Measurements from ENCODE around the gene ARID1B. TPM values are rescaled to one million over a fixed set of nuclear protein-coding genes. Genes with fewer than 3 reads are reported as not detected.

Gene ARID1B
- total RNA-seq, 1 experiment from 2014 or later = 35.6 TPM

DNA sequence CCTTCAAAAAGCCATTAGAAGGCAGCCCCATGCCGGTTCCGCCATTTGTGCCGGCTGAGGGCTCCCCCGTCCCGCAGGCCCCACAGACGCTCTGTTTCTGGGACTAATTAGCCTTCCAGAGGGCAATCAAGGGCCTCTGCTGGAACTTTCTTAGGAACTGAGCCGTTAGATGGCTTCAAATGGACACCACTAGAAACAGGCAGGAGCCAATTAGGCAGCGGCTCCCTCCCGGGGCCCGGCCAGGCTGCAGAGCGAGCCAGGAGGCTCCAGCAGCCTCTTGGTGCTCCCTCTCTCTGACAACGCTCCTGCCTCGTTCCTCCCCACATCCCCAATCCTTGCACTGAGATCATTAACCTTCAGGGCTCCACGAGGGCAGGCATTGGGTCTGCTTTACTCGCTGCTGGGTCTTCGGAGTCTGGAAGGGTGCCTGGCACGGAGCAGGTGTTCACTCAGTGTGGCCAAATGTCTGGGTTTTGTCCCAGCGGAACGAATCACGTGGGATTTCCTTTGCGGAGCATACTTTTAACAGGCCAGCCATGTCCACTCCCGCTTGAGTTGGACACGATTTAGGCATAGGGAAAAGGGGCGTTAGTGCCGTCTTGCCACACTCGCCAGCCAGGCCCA is 447.9 kb downstream of the ARID1B start:
- H3K9ac ChIP-seq (ENCODE audit: low read length) = no peak overlapping the region
- no peak overlapping the region for H3K4me3 ChIP-seq (replicated peaks in 1 of 2; ENCODE audit: low read depth in 1 of 2, low read length in 2 of 2)
- no peak overlapping the region for H2AFZ ChIP-seq (ENCODE audit: low read depth, low read length, poor library complexity, severe bottlenecking)
- RAD21 ChIA-PET (ENCODE audit: low non-redundant PET in 1 of 2, low total read pairs in 2 of 2, uncharacterized antibody in 2 of 2, unreplicated experiment in 2 of 2) = no interaction called here
- H3K36me3 ChIP-seq (ENCODE audit: control insufficient read depth in 1 of 2, insufficient read depth in 2 of 2, low read length in 2 of 2) = no peaks in the 10 kb centered on the region
- DNase-seq (ENCODE audit: low read depth, low spot score) = no peak
- POLR2A ChIA-PET = no interaction called here
- H3K4me1 ChIP-seq (ENCODE audit: control insufficient read depth in 1 of 2, insufficient read depth in 2 of 2, low read length in 2 of 2) = peaks cover 15 to 31% of the 10 kb centered on the region in 2 experiments
- no peak for ATAC-seq
- no TSS peak for BruUV-seq (replicated peaks)
- H3K4me2 ChIP-seq (ENCODE audit: low read length) = no peak overlapping the region
- no peak for TF ChIP-seq RAD21 (IDR thresholded peaks at IDR 0.05; ENCODE audit: low read depth)
- no peak for TF ChIP-seq SP1 (IDR thresholded peaks at IDR 0.05; ENCODE audit: low read depth)
- no peak for TF ChIP-seq TCF7L2 (IDR thresholded peaks at IDR 0.05; ENCODE audit: borderline replicate concordance, extremely low read depth, insufficient read depth, insufficient read length)
- TF ChIP-seq CBX3 (IDR thresholded peaks at IDR 0.05; ENCODE audit: low read depth) = no peak
- TF ChIP-seq ELF1 (IDR thresholded peaks at IDR 0.05; ENCODE audit: borderline replicate concordance, low read depth) = no peak
- no peak for TF ChIP-seq POLR2AphosphoS5 (IDR thresholded peaks at IDR 0.05; ENCODE audit: low read depth, low read length)
- no peak for TF ChIP-seq POLR2A (IDR thresholded peaks at IDR 0.05; ENCODE audit: borderline replicate concordance, extremely low read depth, insufficient read depth, insufficient read length)
- TF ChIP-seq YY1 (IDR thresholded peaks at IDR 0.05; ENCODE audit: extremely low read depth, insufficient replicate concordance, low read depth, low read length) = no peak
- no peak for TF ChIP-seq SRF (IDR thresholded peaks at IDR 0.05; ENCODE audit: low read depth)
- TF ChIP-seq, protein P1, sequence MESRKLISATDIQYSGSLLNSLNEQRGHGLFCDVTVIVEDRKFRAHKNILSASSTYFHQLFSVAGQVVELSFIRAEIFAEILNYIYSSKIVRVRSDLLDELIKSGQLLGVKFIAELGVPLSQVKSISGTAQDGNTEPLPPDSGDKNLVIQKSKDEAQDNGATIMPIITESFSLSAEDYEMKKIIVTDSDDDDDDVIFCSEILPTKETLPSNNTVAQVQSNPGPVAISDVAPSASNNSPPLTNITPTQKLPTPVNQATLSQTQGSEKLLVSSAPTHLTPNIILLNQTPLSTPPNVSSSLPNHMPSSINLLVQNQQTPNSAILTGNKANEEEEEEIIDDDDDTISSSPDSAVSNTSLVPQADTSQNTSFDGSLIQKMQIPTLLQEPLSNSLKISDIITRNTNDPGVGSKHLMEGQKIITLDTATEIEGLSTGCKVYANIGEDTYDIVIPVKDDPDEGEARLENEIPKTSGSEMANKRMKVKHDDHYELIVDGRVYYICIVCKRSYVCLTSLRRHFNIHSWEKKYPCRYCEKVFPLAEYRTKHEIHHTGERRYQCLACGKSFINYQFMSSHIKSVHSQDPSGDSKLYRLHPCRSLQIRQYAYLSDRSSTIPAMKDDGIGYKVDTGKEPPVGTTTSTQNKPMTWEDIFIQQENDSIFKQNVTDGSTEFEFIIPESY (IDR thresholded peaks at IDR 0.05; ENCODE audit: extremely low read depth, insufficient replicate concordance, low read length) = no peak
- no peak for TF ChIP-seq ZFX (IDR thresholded peaks at IDR 0.05)
- no peak for TF ChIP-seq EZH2 (IDR thresholded peaks at IDR 0.05)
- H3K27ac ChIP-seq (ENCODE audit: low read depth, low read length) = no peak overlapping the region
- CTCF ChIA-PET = no interaction called here
- no peaks in the 10 kb centered on the region for H3K79me2 ChIP-seq (ENCODE audit: insufficient read depth, low read length)
- no peaks in the 10 kb centered on the region; the same call in 1 of the 2 replicates for H3K9me2 ChIP-seq (ENCODE audit: insufficient read depth)
- H3K9me3 ChIP-seq (ENCODE audit: control insufficient read depth in 1 of 2, insufficient read depth in 1 of 2, low read depth in 1 of 2, low read length in 2 of 2) = no peaks in the 10 kb centered on the region
- H3K27me3 ChIP-seq (ENCODE audit: insufficient read depth, low read length) = no peaks in the 10 kb centered on the region
- H4K20me1 ChIP-seq (ENCODE audit: insufficient read depth) = no peaks in the 10 kb centered on the region
- intact Hi-C loops (cut with micrococcal nuclease) = no loop called here
